OCI-LY1 (cell line): ENCODE data around the gene PUS7L.

Experiments used
- H2AFZ ChIP-seq: fragments of 200-600 bp; sonication (generic), shearing (Covaris generic); 2 replicates; pipeline ENCODE4 v1.6.0; 2014; ENCODE audit warnings: antibody characterized with exemption, mild to moderate bottlenecking, low read length
- H3F3A ChIP-seq: fragments of 200-600 bp; sonication (generic), shearing (Covaris generic); 2 replicates; pipeline ENCODE4 v1.6.0; 2014; ENCODE audit warnings: mild to moderate bottlenecking, antibody characterized with exemption, low read length, moderate library complexity; ENCODE audit not compliant: insufficient read depth
- H3K27ac ChIP-seq: fragments of 200-600 bp; sonication (generic); 2 replicates; pipeline ENCODE4 v1.5.1; 2014; ENCODE audit warnings: low read length, mixed run types, mild to moderate bottlenecking, low read depth; ENCODE audit not compliant: poor library complexity, severe bottlenecking
- H3K27me3 ChIP-seq: fragments of 200-600 bp; sonication (generic); 2 replicates; pipeline ENCODE4 v1.6.0; 2014; ENCODE audit warnings: antibody characterized with exemption, mild to moderate bottlenecking, low read length, moderate library complexity; ENCODE audit not compliant: insufficient read depth
- H3K36me3 ChIP-seq: fragments of 200-600 bp; sonication (generic); 2 replicates; pipeline ENCODE4 v1.6.1; 2014; ENCODE audit warnings: mild to moderate bottlenecking, antibody characterized with exemption, low read length, moderate library complexity, mixed read lengths; ENCODE audit not compliant: insufficient read depth
- H3K4me1 ChIP-seq: fragments of 200-600 bp; sonication (generic); 2 replicates; pipeline ENCODE4 v1.5.1; 2014; ENCODE audit warnings: mild to moderate bottlenecking, low read length, moderate library complexity; ENCODE audit not compliant: insufficient read depth, severe bottlenecking
- H3K4me2 ChIP-seq: fragments of 200-600 bp; sonication (generic), shearing (Covaris generic); 2 replicates; pipeline ENCODE4 v1.6.1; 2014; ENCODE audit warnings: low read length
- H3K4me3 ChIP-seq: fragments of 200-600 bp; sonication (generic); 2 replicates; pipeline ENCODE4 v1.5.1; 2014; ENCODE audit warnings: low read length, low read depth, mild to moderate bottlenecking, mixed read lengths; ENCODE audit not compliant: poor library complexity, severe bottlenecking
- H3K79me2 ChIP-seq: fragments of 200-600 bp; shearing (Covaris generic); 2 replicates; pipeline ENCODE4 v1.6.1; 2016; ENCODE audit warnings: mixed run types, low read length, mixed read lengths; ENCODE audit not compliant: insufficient read depth
- H3K9ac ChIP-seq: fragments of 200-600 bp; sonication (generic), shearing (Covaris generic); 2 replicates; pipeline ENCODE4 v1.6.1; 2014; ENCODE audit warnings: mild to moderate bottlenecking, low read length, mixed read lengths
- H3K9me2 ChIP-seq: fragments of 200-600 bp; sonication (generic), shearing (Covaris generic); 2 replicates; pipeline ENCODE4 v1.6.1; 2014; ENCODE audit warnings: low read depth, mild to moderate bottlenecking, low read length, mixed read lengths
- H3K9me3 ChIP-seq: fragments of 200-600 bp; shearing (Covaris generic); 2 replicates; pipeline ENCODE4 v1.6.1; 2014; ENCODE audit warnings: low read length, mixed read lengths
- H4K20me1 ChIP-seq: fragments of 200-600 bp; sonication (generic), shearing (Covaris generic); 2 replicates; pipeline ENCODE4 v1.6.0; 2016; ENCODE audit warnings: mild to moderate bottlenecking, low read length; ENCODE audit not compliant: insufficient read depth
- CTCF ChIP-seq: fragments of 200-600 bp; sonication (generic), shearing (Covaris generic); IDR thresholded peaks from 2 replicates; pipeline ENCODE4 v1.5.1; 2017; ENCODE audit warnings: mild to moderate bottlenecking, antibody characterized with exemption, low read length, moderate library complexity, mixed read lengths
- EZH2 ChIP-seq: fragments of 200-600 bp; sonication (generic), shearing (Covaris generic); IDR thresholded peaks from 2 replicates; pipeline ENCODE4 v1.8.0; 2017; ENCODE audit warnings: borderline replicate concordance, mixed run types, mild to moderate bottlenecking, antibody characterized with exemption, low read length, moderate library complexity, mixed read lengths

PUS7L gene

GRCh38 chr12:43776498-43776897 is 17.9 kb upstream of the PUS7L start:
- peaks cover 79% of the 10 kb centered on the region for H3K36me3 ChIP-seq
- H3K4me1 ChIP-seq: no peaks in the 10 kb centered on the region
- no peaks in the 10 kb centered on the region for H3K9me3 ChIP-seq
- H3K27me3 ChIP-seq: no peaks in the 10 kb centered on the region
- H3K9me2 ChIP-seq: no peaks in the 10 kb centered on the region
- no peak overlapping the region for H3K9ac ChIP-seq
- no peaks in the 10 kb centered on the region for H3K79me2 ChIP-seq
- no peaks in the 10 kb centered on the region for H4K20me1 ChIP-seq
- H3F3A ChIP-seq: no peaks in the 10 kb centered on the region
- H3K27ac ChIP-seq: no peak overlapping the region
- H3K4me3 ChIP-seq: no peak overlapping the region
- H2AFZ ChIP-seq: no peak overlapping the region
- H3K4me2 ChIP-seq: no peak overlapping the region
- TF ChIP-seq CTCF (peak; percentile 71), EZH2 (no peak)

- no peak overlapping the region for H3K9ac ChIP-seq
- H3K27ac ChIP-seq: no peak overlapping the region
- peaks cover 41% of the 10 kb centered on the region for H3K36me3 ChIP-seq
- no peaks in the 10 kb centered on the region for H3F3A ChIP-seq
- H3K27me3 ChIP-seq: no peaks in the 10 kb centered on the region
- 0 out of 2 replicates have a peak, but pooled peaks cover 1% of the 10 kb centered on the region for H3K79me2 ChIP-seq
- no peak overlapping the region for H3K4me3 ChIP-seq
- TF ChIP-seq CTCF (no peak), EZH2 (no peak)
- H2AFZ ChIP-seq: no peak overlapping the region
- no peaks in the 10 kb centered on the region for H4K20me1 ChIP-seq
- no peaks in the 10 kb centered on the region for H3K9me2 ChIP-seq
- H3K4me1 ChIP-seq: peaks cover 17% of the 10 kb centered on the region
- H3K9me3 ChIP-seq: no peaks in the 10 kb centered on the region
- H3K4me2 ChIP-seq: no peak overlapping the region
Observed at GRCh38 chr12:43766291-43766690, 7.7 kb upstream of the PUS7L start.

- H3K9me2 ChIP-seq: no peaks in the 10 kb centered on the region
- no peak overlapping the region for H3K27ac ChIP-seq
- H2AFZ ChIP-seq: no peak overlapping the region
- H3K79me2 ChIP-seq: peaks cover 17% of the 10 kb centered on the region
- no peak overlapping the region for H3K4me2 ChIP-seq
- peaks cover 32% of the 10 kb centered on the region for H3K4me1 ChIP-seq
- H3K27me3 ChIP-seq: no peaks in the 10 kb centered on the region
- TF ChIP-seq EZH2 (no peak), CTCF (no peak)
- H4K20me1 ChIP-seq: no peaks in the 10 kb centered on the region
- H3K36me3 ChIP-seq: peaks cover 24% of the 10 kb centered on the region
- H3K9ac ChIP-seq: no peak overlapping the region
- H3K4me3 ChIP-seq: no peak overlapping the region
- no peaks in the 10 kb centered on the region for H3K9me3 ChIP-seq
- H3F3A ChIP-seq: no peaks in the 10 kb centered on the region
Observed at GRCh38 chr12:43764528-43764927, 5.9 kb upstream of the PUS7L start.
